ENCODE data around the gene OR2B3. TPM values are rescaled to one million over a fixed set of nuclear protein-coding genes. Genes with fewer than 3 reads are reported as not detected.

OR2B3 gene
- total and polyA plus RNA-seq, 4 donors = not detected

Other genes with a start within 250 kb of the OR2B3 start
- gene TRIM27, start 163.3 kb downstream of the OR2B3 start, total RNA-seq = 10 to 100 TPM; 42.0 to 56.0 TPM
- 10 to 100 TPM; 19.3 to 38.8 TPM for gene TRIM27, start 163.3 kb downstream of the OR2B3 start, polyA plus RNA-seq
- gene ZNF311, start 82.0 kb downstream of the OR2B3 start, total RNA-seq = 1 to 10 TPM in 1 of 2 donors, under 1 TPM in 1; 0.62 to 1.1 TPM
- 1 to 10 TPM in 1 of 2 donors, under 1 TPM in 1; 0.75 to 1.2 TPM for gene ZNF311, start 82.0 kb downstream of the OR2B3 start, polyA plus RNA-seq
- gene OR2W1, start 42.1 kb downstream of the OR2B3 start, total RNA-seq = not detected
- not detected for gene OR2W1, start 42.1 kb downstream of the OR2B3 start, polyA plus RNA-seq
- not detected for gene OR2J1, start 12.2 kb upstream of the OR2B3 start, total RNA-seq
- not detected for gene OR2J1, start 12.2 kb upstream of the OR2B3 start, polyA plus RNA-seq
- gene OR2J3, start 20.7 kb upstream of the OR2B3 start, total RNA-seq = not detected
- under 1 TPM in 1 of 2 donors, not detected in 1; 0.13 TPM for gene OR2J3, start 20.7 kb upstream of the OR2B3 start, polyA plus RNA-seq
- gene OR2J2, start 83.6 kb upstream of the OR2B3 start, total RNA-seq = not detected
- gene OR2J2, start 83.6 kb upstream of the OR2B3 start, polyA plus RNA-seq = not detected
- gene OR14J1, start 214.4 kb upstream of the OR2B3 start, total RNA-seq = not detected
- gene OR14J1, start 214.4 kb upstream of the OR2B3 start, polyA plus RNA-seq = not detected

All from aorta (tissue), 4 donors.